ENCODE data around the gene NTN5.
"Not testable (repeated sequence)": the region's sequence is repeated elsewhere in the genome, so short reads cannot be mapped to it uniquely, and the experiment has no call there.

The NTN5 gene, protein sequence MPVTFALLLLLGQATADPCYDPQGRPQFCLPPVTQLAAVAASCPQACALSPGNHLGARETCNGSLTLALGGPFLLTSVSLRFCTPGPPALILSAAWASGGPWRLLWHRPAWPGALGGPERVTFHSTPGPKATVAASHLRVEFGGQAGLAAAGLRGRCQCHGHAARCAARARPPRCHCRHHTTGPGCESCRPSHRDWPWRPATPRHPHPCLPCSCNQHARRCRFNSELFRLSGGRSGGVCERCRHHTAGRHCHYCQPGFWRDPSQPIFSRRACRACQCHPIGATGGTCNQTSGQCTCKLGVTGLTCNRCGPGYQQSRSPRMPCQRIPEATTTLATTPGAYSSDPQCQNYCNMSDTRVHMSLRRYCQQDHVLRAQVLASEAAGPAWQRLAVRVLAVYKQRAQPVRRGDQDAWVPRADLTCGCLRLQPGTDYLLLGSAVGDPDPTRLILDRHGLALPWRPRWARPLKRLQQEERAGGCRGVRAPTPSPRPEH

DNA sequence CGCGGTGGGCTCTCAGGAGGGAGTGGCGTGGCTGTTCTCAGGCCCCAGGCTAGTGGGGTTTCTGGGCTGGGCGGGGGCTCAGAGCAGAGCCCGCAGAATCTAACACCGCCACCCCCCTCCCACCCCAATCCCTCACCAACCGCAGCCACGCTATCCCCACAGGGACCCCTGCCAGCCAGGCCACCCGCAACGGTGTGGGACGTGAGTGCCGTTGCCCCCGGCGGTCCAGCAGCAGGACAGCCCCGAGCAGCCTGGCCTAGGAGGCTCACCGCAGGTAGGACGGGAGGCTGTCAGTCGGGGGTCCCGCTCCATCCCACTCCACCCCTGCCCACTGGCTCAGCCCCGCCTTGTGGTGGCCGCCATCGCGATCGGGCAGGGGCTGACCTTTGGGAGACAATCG lies at the start of gene NTN5:
NTN5 (minus strand) TSS at position 24 of the 400 bp plus-strand sequence. CDS start 2,031 bp downstream, outside the sequence.
- in situ Hi-C loops (cut with MboI; ENCODE audit: low sequenced_read_pairs), result no loop called here

DNA sequence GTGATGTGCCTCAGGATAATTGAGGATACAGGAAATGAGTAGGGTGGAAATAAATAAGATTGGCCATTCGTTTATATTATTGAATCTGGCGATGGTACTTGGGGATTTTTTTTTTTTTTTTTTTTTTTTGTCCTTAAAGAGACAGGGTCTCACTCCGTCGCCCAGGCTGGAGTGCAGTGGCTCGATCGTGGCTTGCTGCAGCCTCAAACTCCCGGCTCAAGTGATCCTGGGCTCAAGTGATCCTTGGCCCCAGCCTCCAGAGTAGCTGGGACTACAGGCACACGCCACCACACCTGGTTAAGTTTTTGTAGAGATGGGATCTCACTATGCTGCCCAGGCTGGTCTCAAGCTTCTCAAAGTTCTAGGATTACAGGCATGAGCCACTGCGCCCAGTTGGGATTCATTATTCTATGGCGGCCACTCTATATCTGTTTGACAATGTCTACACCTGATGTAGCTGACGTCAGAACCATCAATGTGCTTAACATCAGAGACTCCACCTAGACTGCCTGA lies 49.4 kb upstream of the NTN5 start:
- in situ Hi-C loops (cut with MboI; ENCODE audit: low sequenced_read_pairs), result no loop called here

DNA sequence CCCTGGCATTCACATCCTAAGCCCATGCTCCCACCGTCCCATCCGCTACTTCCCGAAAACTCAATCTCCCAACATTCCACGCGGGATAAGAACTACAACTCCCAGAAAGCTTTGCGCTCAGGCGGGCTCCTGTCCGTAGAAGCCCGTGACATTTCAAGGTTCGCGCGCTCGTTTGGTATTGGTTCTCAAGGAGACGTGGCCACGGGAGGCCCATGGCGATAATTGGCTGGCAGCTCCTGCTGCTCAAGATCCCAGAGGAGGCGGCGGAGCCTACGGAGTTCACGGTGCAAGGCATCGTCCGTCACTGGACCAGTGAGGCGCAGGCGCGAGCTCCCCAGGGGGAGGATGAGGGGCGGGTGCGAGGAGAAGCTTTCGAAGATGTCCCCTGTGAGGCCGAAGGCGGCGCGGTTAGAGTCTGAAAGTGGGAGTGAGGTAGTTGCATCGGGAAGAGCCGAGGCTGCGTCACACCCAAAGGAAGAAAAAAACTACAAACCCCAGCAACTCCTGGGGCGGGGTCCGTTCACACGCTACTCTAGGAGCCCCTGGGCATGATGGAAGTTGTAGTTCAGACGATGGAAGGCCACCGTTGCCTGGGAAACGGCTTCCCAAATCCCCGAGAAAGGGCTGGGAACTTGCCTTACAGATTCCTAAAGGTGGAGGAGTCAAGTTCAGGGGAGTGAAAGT lies 47.9 kb upstream of the NTN5 start:
- in situ Hi-C loops (cut with MboI; ENCODE audit: low sequenced_read_pairs), result no loop called here

DNA sequence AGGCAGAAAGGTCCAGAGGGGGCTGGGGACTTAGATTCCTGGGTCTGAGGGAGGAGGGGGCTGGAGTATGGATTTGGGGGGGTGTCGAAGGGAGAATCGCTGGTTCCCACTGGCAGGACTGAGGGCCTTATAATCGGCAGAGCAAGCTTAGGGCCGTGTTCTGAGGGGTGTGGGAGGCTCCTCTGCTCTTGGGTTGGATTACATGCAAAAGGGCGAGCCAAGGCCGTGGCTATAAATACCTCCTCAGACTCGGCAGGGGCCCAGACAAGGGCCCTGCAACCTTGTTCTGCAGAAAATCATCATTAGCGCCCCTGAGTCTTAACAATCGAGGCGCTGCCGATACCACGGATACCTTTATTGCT lies 47.4 kb upstream of the NTN5 start:
- in situ Hi-C loops (cut with MboI; ENCODE audit: low sequenced_read_pairs), result no loop called here

DNA sequence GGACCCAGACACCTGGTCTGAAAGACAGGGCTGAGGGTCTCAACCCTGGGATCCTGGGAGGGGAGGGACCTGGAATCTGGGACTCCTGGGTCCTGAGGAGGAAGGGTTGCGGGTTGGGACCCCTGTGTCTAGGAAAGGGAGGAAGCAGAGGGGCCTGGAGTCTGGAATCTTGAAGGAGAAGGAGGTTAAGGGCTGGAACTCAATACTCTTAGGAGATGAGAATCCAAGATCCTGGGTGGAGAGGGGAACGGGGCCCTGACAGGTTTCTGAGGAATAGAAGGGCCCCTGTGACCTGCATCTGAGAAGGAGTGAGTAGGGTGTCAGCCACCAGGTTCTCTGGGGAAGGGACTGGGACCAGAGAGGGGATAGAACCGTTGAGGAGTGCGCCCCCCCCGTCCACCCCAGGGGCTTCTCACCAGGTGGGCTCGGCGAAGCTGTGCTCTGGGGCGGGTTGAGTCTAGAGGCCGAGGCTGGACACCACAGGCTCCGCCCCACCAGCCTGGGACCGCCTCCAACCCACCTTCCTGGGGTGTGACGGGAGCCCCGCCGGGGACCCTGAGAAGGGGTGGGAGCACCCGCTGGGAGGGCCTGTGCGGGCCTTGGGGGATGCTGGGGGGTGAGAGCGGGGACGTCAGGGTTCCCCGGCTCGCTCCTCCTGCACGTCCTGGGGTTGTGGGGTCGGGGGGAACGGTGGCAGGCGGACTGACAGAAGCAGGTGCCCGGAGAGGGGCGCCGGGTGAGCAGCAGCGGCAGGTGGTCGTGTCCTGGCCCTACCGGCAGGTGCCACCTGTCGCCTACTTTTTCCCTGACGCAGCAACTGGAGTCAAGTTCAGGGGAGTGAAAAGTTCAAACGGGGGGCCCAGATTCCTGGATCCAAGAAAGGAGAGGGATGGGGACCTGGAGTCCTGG lies 46.7 kb upstream of the NTN5 start, which contains the start of gene MAMSTR:
MAMSTR (minus strand) TSS at position 463 of the 909 bp plus-strand sequence. CDS start 694 bp downstream, outside the sequence.
- in situ Hi-C loops (cut with MboI; ENCODE audit: low sequenced_read_pairs), result no loop called here

DNA sequence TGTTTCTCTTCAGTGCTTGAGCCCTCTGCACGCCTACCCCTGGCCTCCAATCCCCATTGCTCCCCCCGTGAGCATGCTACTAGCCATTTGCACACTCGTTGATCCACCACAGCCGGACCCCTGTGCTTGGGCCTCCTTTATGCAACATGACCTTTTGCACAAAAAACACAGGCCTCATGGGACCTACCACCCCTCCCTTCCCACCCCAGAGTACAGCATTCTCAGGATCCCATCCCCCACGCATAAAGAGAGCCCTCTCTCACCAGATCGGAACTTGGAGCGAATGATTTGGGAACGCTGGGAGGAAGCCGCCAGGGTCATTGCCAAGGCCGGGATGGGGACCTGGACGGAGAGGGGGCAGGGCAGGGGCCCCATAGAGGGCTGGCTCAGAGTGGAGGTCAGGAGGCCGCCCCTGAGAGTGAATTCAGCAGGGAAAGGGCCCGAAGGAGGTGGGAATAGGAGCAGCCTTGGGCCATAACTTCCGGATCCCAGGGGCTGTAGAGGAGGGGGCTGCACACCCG lies 46.0 kb upstream of the NTN5 start:
- in situ Hi-C loops (cut with MboI; ENCODE audit: low sequenced_read_pairs), result no loop called here

DNA sequence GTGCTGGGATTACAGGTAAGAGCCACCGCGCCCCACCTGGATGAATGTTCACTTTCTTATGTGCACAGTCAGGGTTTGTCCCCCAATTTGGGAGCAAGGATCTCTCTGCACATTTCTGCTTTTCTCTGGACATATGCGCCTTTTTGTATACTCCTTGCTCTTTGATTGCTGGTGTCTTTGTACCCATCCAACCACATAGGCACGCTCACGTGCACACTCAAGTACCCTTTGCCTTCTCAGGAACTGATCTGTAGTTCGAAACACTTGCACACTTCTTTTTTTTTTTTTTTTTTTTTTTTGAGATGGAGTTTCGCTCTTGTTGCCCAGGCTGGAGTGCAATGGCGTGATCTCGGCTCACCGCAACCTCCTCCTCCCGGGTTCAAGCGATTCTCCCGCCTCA lies 45.3 kb upstream of the NTN5 start:
- in situ Hi-C loops (cut with MboI; ENCODE audit: low sequenced_read_pairs), result not testable (repeated sequence)

DNA sequence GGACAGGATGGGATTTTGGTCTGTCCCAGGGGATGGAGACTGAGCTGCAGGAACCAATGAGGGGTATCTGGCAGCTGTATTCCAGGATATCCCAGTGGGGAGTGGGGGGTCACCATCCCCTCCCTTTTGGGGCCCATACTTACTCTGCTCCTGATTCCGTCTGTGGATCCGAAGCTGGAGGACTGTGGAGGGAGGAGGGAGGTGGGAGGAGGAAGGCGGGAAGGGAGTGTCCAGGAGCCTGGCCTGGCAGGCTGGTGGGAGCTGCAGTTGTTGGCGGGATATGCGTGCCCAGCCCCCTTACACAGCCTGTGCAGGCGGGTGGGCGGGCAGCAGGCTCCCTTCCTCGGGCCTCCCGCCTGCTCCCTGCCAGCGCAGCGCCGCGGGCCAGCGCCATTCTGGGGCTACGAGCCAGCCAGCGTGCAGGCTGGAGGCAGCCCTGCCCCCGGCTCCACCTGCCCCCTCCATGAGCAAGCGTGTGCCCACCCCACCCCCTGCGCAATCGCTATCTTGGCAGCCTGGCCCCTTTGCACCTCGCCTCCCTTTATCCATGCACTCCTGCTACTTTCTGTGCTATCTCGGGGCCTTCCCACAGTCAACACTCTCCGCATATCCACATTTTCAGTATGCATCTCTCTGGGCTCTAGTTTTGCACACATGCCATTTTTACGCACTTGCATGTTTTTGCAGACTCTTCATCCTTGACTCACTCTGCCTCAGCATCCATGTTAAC lies 43.9 kb upstream of the NTN5 start:
- in situ Hi-C loops (cut with MboI; ENCODE audit: low sequenced_read_pairs), result no loop called here

DNA sequence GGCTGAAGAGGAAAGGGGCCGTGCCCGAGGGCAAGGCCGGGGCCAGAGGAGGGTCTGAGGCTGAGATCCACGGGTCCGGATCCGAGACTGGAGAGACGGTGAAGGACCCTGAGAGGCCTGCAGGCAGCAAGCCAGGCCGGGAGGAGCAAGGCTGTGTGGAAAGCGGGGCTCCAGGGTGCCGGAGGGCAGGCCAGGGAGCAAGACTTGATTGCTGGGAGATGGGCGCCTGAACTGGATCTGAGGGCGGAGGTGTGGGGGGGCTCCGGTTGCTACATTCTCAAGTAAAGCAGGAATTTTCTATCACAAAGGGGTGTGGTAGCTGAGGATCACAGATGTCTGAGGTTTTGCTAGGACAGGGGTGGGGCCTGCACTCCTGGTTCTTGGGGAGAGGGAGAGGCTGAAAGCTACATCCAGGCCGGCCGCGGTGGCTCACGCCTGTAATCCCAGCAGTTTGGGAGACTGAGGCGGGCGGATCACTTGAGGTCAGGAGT lies 42.9 kb upstream of the NTN5 start:
- in situ Hi-C loops (cut with MboI; ENCODE audit: low sequenced_read_pairs), result no loop called here

DNA sequence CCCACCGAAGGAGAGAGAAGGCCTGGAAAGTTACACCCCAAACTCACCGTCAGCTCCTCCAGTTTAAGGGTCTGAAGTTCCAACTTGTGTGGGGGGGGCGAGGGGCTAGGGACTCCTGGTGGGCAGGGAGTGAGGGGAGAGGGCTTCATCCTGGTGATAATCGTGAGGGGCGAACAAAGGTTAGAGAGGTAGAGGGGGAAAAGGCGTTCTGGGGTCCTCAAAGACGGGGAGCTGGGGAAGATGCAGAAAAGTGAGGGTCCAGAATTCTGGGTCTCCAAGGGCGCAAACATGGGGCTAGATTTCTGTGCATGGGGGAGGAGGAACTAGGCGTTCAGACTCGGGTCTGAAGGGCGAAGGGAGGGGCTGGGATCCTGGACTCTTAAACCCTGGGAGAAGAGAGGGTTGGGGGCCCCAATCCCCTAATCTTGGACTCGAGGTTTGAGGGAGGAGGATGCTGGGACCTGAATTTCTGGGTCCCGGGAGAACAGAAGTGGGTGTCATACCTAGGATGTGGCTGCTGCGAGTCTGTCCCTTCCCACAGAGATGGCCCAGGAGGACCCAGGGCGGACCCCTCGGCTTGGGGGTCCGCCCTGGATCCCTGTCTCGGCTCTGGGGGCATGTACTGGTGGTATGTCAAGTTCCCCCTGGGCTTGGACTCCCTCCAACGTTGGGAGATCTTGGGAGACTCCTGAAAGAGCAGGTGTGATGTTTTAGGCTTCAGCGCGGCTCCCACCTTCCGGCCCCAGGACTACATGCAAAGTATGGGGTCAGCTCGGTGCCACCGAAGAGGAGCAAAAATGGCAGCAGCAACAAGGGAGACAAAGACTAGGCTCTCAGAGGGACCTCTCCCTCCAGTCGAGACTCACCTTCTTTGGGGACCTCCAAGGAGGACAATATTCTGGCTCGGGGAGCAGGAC lies 42.2 kb upstream of the NTN5 start:
- in situ Hi-C loops (cut with MboI; ENCODE audit: low sequenced_read_pairs), result no loop called here

DNA sequence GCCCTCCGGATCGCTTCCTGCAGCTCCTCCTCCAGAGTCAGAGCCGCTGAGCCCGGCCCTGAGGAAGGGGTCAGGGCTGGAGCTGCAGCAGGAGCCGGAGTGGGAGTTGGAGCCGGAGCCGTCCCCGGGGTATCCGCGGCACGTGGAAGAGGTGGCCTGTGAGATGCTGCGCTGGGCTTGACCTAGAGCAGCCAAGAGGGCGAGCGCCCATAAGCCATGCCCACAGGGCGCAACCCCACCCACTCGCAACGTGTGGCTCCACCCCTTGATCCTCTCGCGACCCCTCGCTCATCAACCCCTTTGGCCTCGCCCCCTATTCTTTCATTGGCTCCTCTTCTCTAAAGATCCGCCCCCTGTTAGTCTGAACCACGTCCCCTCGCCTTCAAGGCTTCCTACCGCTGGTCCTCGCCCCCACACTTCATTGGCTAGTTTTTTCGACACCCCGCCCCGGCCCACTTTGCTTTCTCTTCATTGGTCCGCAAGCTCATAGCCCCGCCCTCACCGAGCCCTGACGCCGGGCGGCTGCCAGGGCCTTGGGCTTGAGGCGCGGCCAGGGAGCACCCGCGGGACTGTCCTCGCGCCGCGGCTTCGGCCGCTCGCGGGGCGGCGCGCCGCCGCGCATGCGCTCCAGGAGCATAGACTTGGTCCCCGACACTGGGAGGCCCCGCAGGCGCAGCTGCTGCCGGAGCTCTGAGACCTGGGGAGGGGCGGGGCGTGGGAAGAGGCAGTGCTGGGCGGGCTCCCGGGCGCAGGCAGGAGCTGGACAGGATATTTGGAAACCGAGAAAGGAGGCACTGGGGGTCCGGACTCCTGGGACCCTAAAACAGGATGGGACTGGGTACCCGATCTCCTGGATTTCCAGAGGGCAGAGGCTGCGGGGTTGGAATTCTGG lies 41.3 kb upstream of the NTN5 start:
- in situ Hi-C loops (cut with MboI; ENCODE audit: low sequenced_read_pairs), result no loop called here

DNA sequence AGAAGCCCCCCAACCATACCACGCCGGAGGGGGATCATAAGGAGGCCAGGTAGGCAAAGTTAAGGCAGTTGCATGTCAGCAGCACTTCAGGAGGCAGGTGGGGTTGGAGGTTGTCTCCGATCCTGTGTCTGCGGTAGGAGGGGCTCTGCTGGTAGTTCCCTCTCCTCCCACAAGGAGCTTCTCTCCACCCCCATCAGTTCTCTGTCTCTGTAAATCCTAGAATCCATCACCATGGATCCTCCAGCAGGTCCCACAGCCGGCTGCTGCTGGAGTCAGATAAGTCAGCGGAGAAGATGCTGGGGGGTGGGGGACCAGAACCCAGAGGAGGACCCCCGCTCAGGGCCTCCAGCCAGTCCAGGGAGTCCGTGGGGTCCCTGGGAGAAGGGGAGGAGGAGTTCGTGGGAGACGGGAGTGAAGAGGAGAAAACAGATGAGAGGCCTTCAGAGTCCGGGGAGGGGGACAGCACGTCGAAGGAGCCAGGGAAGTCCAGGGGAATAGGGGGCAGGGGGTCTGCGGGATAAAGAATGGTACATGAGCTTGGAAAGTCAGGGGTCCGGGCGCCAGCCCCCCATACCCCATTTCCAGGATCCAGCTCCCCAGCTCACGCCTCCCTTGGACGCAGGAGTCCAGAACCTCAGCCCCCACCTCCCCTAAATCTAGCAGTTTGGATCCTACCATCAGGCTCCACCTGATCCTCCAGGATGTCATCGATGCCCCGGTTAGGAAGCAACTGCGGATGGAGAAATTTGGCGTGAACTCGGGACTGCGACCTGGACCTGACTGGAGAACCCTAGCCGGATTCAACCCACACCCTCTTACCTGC lies 40.4 kb upstream of the NTN5 start:
- in situ Hi-C loops (cut with MboI; ENCODE audit: low sequenced_read_pairs), result no loop called here

DNA sequence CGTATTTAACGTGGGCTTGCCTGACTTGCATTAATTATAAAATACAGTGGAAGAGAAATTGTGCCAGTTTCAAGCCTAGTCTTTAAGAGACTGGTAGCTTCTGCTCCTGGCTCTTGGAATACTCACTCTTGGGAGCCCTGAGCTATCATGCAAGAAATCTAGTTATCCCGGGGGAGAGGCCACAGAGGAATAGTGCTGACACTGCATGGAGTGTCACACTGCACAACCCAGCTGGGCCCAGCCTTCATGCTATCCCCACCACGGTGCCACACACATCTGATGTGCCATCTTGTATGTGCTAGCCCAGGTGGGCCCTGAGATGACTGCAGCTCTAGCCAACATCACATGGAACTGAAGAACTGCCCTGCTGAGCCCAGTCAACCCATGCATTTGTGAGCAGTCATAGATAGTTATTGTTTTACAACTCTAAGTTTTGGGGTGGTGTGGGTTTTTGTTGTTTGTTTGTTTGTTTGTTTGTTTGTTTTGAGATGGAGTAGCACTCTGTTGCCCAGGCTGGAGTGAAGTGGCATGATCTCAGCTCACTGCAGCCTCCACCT lies 38.4 kb upstream of the NTN5 start:
- in situ Hi-C loops (cut with MboI; ENCODE audit: low sequenced_read_pairs), result no loop called here

DNA sequence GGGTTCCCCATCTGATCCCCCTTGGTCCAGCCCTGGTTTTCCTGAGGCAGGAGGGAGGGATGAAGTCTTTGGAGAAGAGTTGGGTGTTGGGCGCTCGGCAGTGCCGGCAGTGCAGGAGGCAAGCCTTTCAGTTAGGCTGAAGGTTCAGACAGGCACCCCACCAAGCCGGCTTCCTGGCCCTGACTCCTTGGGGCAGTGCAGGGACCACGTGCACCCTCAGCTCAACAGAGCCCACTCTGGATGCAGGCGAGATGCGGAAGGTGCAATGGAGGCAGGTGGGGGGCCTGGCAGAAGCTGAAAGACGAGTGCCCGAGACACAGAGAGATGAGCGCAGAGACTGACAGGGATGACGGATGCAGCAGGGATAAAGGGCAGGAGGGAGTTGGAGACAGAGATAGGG lies 35.7 kb upstream of the NTN5 start:
- in situ Hi-C loops (cut with MboI; ENCODE audit: low sequenced_read_pairs), result no loop called here

DNA sequence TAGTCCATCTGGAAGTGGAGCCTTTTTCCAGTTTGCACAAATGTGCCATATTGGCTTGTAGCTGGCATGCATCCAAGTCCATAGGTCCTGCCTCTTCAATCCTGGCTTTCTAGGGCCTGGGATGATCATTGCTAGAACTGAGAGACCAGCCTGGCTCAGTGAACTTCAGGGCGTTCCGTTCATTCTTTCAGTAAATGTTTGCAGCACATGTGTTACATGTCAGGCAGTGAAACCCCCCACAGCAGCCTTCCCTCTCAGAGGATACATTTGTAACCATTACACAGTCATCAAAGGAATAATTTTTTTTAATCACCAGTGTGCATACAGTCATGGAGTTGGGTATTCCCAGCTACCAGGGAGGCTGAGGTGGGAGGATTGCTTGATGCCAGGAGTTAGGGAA lies 32.6 kb upstream of the NTN5 start:
- in situ Hi-C loops (cut with MboI; ENCODE audit: low sequenced_read_pairs), result no loop called here

DNA sequence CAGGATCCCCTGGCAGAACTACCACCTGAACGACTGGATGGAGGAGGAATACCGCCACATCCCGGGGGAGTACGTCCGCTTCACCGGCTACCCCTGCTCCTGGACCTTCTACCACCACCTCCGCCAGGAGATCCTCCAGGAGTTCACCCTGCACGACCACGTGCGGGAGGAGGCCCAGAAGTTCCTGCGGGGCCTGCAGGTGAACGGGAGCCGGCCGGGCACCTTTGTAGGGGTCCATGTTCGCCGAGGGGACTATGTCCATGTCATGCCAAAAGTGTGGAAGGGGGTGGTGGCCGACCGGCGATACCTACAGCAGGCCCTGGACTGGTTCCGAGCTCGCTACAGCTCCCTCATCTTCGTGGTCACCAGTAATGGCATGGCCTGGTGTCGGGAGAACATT lies 30.5 kb upstream of the NTN5 start:
- in situ Hi-C loops (cut with MboI; ENCODE audit: low sequenced_read_pairs), result no loop called here

DNA sequence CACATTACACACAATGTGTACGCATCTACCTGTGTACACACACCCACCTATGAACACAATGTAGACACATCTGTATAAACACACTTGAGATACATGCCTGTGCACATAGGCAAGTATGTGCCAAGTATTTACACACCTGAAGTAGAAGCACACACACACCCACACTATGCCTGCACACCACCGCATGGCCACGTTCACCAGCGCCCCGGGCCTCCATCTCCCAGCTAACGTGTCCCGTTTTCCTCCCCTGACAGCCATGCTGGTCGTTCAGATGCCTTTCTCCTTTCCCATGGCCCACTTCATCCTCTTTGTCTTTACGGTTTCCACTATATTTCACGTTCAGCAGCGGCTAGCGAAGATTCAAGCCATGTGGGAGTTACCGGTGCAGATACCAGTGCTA lies 29.9 kb upstream of the NTN5 start:
- in situ Hi-C loops (cut with MboI; ENCODE audit: low sequenced_read_pairs), result no loop called here

Data from HL-60/S4 (cell line).